Measurements from ENCODE around the gene MAGT1. TPM values are rescaled to one million over a fixed set of nuclear protein-coding genes. Genes with fewer than 3 reads are reported as not detected.
"Not testable (repeated sequence)": the region's sequence is repeated elsewhere in the genome, so short reads cannot be mapped to it uniquely, and the experiment has no call there.

The MAGT1 gene
- total RNA-seq = 64.0 TPM
- long read RNA-seq, full-length matches to known transcripts = 12 of 20 reads
- long read RNA-seq, partial matches to known transcripts = 2 of 20 reads
- long read RNA-seq, other reads (novel, unspliced or antisense) = 6 of 20 reads

- H3K4me3 ChIP-seq = peak within 1 kb of the TSS; percentile 66
- no peaks in the 10 kb centered on the region for H3K27me3 ChIP-seq
- peak within 1 kb of the TSS; percentile 95 for H3K27ac ChIP-seq
- H3K36me3 ChIP-seq = no peaks in the 10 kb centered on the region
- no peaks in the 10 kb centered on the region for H3K9me3 ChIP-seq
- peak; percentile 98 for ATAC-seq
- peaks cover 6% of the 10 kb centered on the region for H3K4me1 ChIP-seq
- no peak for TF ChIP-seq CTCF (IDR thresholded peaks at IDR 0.05)
- intact Hi-C loops (cut with DNase I) = no loop called here
- DNase-seq = peak; percentile 94
Observed at GRCh38 chrX:77894921-77895886, at the start of gene MAGT1. TSS of gene MAGT1 (minus strand) at chrX:77895435. CDS start at chrX:77895410, 25 bp downstream.

- H3K36me3 ChIP-seq; H3K27me3 ChIP-seq; intact Hi-C loops (cut with DNase I); H3K4me1 ChIP-seq; ATAC-seq; H3K27ac ChIP-seq; H3K4me3 ChIP-seq; DNase-seq; H3K9me3 ChIP-seq: not testable (repeated sequence)
Observed at GRCh38 chrX:77945031-77945430, 49.8 kb upstream of the MAGT1 start.

GRCh38 chrX:77938083-77938680 lies 42.9 kb upstream of the MAGT1 start:
- Histone ChIP-seq H3K4me1 (no peaks in the 10 kb centered on the region), H3K27me3 (no peaks in the 10 kb centered on the region), H3K9me3 (no peaks in the 10 kb centered on the region), H3K4me3 (no peak overlapping the region), H3K27ac (no peak overlapping the region), H3K36me3 (no peaks in the 10 kb centered on the region)
- intact Hi-C loops (cut with DNase I) = no loop called here
- TF ChIP-seq CTCF (IDR thresholded peaks at IDR 0.05) = no peak
- ATAC-seq (no peak), DNase-seq (no peak)

GRCh38 chrX:77937291-77937690 lies 42.1 kb upstream of the MAGT1 start:
- no peak for ATAC-seq
- DNase-seq = no peak
- Histone ChIP-seq H3K27me3 (no peaks in the 10 kb centered on the region), H3K4me1 (no peaks in the 10 kb centered on the region), H3K27ac (no peak overlapping the region), H3K4me3 (no peak overlapping the region), H3K36me3 (no peaks in the 10 kb centered on the region), H3K9me3 (no peaks in the 10 kb centered on the region)
- no peak for TF ChIP-seq CTCF (IDR thresholded peaks at IDR 0.05)
- intact Hi-C loops (cut with DNase I) = no loop called here

GRCh38 chrX:77936299-77936698 lies 41.1 kb upstream of the MAGT1 start:
- intact Hi-C loops (cut with DNase I) = no loop called here
- Histone ChIP-seq H3K4me1 (no peaks in the 10 kb centered on the region), H3K36me3 (no peaks in the 10 kb centered on the region), H3K4me3 (no peak overlapping the region), H3K27me3 (no peaks in the 10 kb centered on the region), H3K9me3 (no peaks in the 10 kb centered on the region), H3K27ac (no peak overlapping the region)
- TF ChIP-seq CTCF (IDR thresholded peaks at IDR 0.05) = no peak
- DNase-seq (no peak), ATAC-seq (no peak)

GRCh38 chrX:77935886-77936285 lies 40.7 kb upstream of the MAGT1 start:
- Histone ChIP-seq H3K4me3 (no peak overlapping the region), H3K27me3 (no peaks in the 10 kb centered on the region), H3K4me1 (no peaks in the 10 kb centered on the region), H3K9me3 (no peaks in the 10 kb centered on the region), H3K36me3 (no peaks in the 10 kb centered on the region), H3K27ac (no peak overlapping the region)
- ATAC-seq (no peak), DNase-seq (no peak)
- intact Hi-C loops (cut with DNase I) = no loop called here
- no peak for TF ChIP-seq CTCF (IDR thresholded peaks at IDR 0.05)
